Peyer's patch (tissue), 4 donors: ENCODE results near the gene NECAB2.

Source experiments
- CTCF ChIP-seq, 6 experiments: fragments of 450-650 bp in 4 of 6; fragments of 200-600 bp in 2 of 6; sonication (generic) in 1 of 6; IDR thresholded peaks; one replicate each; pipeline ENCODE4 v1.5.1; 2017 to 2019; ENCODE audit warnings: antibody characterized with exemption in 6 of 6, mild to moderate bottlenecking in 3 of 6, moderate library complexity in 1 of 6
- POLR2A ChIP-seq, 2 donors: fragments of 450-650 bp; IDR thresholded peaks; one replicate each; pipeline ENCODE4 v1.5.1; 2017; ENCODE audit warnings: antibody characterized with exemption in 2 of 2, mild to moderate bottlenecking in 2 of 2, moderate library complexity in 2 of 2

GRCh38 chr16:83924686-83925085, 43.4 kb upstream of the NECAB2 start:
- TF ChIP-seq CTCF (IDR thresholded peaks at IDR 0.05) (no peak), POLR2A (IDR thresholded peaks at IDR 0.05) (no peak)
